GM13976 (cell line): ENCODE results near the gene SUN1.

Experiments
- DNase-seq: peaks from one replicate; pipeline ENCODE4 v3.0.0; 2012; ENCODE audit warnings: low spot score
- in situ Hi-C: fragments of 300-500 bp; cut with MboI; formaldehyde crosslinking; loops from one replicate; pipeline ENCODE4 v1.12.0; 2022; ENCODE audit warnings: low sequenced_read_pairs, mixed read lengths, inconsistent platforms; ENCODE audit not compliant: unreplicated experiment
- TF ChIP-seq, protein P1 (sequence below): IDR thresholded peaks from 2 replicates; pipeline ENCODE4 v1.5.1; 2012; ENCODE audit warnings: borderline replicate concordance, mild to moderate bottlenecking; ENCODE audit not compliant: insufficient read depth; ENCODE audit errors: extremely low read depth, missing control alignments, control extremely low read depth

Gene SUN1

DNA sequence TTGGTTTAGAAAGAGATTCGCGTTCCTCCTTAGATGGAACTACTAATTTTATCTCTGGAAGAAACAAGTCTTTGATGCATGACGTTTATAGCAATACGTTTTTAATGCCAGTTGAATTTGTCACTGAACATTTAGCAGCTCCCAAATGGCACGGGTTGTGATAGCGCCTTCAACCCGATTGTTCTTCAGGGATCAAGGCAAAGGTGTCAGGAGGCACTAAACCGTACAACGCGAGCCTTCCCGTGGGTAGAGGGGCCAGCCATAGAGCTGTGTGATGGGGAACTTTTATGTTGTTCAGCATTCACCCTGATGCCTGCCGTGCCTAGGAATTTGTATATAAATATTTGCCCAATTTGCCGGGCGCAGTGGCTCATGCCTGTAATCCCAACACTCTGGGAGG, 47.4 kb downstream of the SUN1 start:
- DNase-seq, result no peak
- TF ChIP-seq, protein P1, sequence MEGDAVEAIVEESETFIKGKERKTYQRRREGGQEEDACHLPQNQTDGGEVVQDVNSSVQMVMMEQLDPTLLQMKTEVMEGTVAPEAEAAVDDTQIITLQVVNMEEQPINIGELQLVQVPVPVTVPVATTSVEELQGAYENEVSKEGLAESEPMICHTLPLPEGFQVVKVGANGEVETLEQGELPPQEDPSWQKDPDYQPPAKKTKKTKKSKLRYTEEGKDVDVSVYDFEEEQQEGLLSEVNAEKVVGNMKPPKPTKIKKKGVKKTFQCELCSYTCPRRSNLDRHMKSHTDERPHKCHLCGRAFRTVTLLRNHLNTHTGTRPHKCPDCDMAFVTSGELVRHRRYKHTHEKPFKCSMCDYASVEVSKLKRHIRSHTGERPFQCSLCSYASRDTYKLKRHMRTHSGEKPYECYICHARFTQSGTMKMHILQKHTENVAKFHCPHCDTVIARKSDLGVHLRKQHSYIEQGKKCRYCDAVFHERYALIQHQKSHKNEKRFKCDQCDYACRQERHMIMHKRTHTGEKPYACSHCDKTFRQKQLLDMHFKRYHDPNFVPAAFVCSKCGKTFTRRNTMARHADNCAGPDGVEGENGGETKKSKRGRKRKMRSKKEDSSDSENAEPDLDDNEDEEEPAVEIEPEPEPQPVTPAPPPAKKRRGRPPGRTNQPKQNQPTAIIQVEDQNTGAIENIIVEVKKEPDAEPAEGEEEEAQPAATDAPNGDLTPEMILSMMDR, result no peak
- in situ Hi-C loops, result loop anchor here (10.0 kb wide), 1 partner anchor 565 kb away; no protein-coding TSS in a partner anchor

DNA sequence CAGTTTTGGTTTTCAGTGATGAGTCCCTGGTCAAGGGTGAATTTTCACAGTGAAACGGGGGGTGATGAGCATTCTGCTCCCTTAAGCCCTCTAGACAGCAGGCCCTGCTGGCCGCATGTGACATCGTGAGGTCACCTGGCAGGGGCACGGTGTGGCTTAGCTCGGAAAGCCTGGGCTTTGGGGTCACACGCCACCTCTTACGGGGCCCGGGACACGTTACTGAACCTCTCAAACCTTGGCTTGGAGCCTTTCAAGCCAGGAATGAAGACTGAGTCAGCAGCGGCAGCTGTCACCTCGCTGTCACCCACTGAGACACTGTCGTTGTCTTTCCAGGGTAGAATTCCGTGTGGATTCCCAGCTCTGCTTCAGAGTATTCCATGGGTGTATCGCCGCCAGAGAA, 48.2 kb downstream of the SUN1 start:
- no peak for DNase-seq
- in situ Hi-C loops, result no loop called here
- TF ChIP-seq, protein P1, result no peak

DNA sequence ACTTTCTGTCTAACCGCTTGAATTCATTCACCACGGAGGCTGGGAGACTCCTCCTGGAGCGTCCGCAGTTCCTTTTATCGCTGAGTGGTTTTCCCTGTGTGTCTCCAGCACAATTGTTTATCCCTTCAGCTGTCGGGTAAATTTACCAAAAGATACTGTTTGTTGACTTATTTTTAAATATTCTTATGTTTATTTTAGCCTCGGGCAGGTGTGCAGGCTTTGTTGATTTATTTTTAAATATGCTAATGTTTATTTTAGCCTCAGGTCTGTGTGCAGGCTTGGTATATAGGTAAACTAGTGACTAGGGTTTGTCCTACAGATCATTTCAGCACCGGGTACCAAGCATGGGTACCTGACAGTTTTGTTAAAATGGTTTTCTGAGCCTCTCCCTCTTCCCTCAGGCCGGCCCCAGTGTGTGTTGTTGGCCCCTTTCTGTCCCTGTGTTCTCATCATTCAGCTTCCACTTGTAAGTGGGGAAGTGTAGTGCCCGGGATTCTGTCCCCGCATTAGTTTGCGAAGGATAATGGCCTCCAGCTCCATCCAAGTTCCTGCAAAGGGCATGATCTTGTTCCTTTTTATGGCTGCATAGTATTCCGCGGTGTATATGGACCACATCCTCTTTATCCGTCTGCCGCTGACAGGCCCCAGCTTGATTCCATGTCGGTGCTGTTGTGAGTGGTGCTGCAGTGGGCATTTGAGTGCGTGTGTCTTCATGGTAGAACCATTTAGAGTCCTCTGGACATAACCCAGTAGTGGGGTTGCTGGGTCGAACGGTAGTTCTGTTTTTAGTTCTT, 49.4 kb downstream of the SUN1 start:
- DNase-seq, result no peak
- TF ChIP-seq, protein P1, result no peak
- in situ Hi-C loops, result no loop called here

DNA sequence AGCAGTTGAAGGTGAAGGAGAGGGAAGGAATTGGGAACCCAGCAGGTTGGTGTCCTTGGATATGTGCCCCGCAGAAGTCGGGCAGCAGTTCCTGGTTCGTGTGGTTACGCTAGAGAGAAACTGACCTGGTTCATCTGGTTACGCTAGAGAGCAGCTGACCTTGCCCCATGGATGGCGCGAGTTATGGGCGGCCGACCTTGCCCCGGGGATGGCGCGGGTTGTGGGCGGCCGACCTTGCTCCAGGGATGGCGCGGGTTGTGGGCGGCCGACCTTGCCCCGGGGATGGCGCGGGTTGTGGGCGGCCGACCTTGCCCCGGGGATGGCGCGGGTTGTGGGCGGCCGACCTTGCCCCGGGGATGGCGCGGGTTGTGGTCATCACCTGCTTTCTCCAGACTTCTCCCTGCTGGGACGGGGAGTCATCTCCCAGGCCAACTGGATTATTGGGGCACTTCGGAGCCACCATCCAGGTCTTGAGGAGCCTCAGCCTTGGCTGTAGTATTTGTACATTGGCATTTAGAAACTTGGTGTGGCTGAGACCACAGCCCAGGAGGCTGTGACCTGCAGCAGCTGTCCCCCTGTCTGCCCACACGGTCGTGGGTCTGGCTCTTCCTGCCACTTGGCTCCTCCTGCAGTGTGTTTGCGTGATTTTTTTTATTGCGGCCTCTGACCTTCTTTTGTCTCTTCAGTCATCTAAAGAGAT, 50.2 kb downstream of the SUN1 start:
- in situ Hi-C loops, result no loop called here
- DNase-seq, result no peak
- TF ChIP-seq, protein P1, result no peak

- in situ Hi-C loops, result no loop called here
- TF ChIP-seq, protein P1, result no peak
Measured at GRCh38 chr7:883055-884021, 51.1 kb downstream of the SUN1 start.

GRCh38 chr7:884191-885003, 52.1 kb downstream of the SUN1 start:
- no peak for DNase-seq
- TF ChIP-seq, protein P1, result no peak
- in situ Hi-C loops, result no loop called here

More at GRCh38 chr7:883055-884021, 51.1 kb downstream of the SUN1 start:
- DNase-seq, result no peak
